Gastroesophageal sphincter (tissue), 3 donors: Measurements from ENCODE around the gene THRB.

Experiments used
- CTCF ChIP-seq, 4 experiments: fragments of 200-600 bp in 2 of 4; fragments of 450-650 bp in 2 of 4; sonication (generic) in 1 of 4; IDR thresholded peaks; one replicate each; pipeline ENCODE4 v1.5.1; 2017 to 2019; ENCODE audit warnings: antibody characterized with exemption in 4 of 4, mild to moderate bottlenecking in 2 of 4, moderate library complexity in 2 of 4
- EP300 ChIP-seq: sonication (generic); formaldehyde crosslinking; IDR thresholded peaks from one replicate; pipeline ENCODE4 v1.6.1; 2017; ENCODE audit warnings: antibody characterized with exemption, mild to moderate bottlenecking

DNA sequence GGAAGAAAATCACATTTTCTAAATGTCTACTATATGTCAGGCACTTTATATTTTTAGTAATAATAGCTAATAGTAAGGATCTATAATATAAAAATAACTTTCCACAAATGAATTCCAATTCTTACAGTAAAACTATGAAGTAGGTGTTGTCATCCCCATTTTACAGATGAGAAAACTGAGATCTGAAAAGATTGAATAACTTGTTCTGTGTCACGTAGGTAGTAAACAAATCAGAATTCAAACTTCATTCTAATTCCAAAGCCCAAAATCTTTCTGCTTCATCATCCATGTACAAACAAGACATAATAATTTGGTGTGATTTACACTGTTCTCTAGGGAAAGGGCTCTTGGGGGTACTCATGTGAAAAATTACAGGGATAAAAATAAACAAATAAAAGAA lies 130.3 kb downstream of the THRB start:
- TF ChIP-seq CTCF (IDR thresholded peaks at IDR 0.05) (no peak), EP300 (no peak)
